HepG2 (cell line): Measurements from ENCODE around the gene MC2R. TPM values are rescaled to one million over a fixed set of nuclear protein-coding genes. Genes with fewer than 3 reads are reported as not detected.

Experiments used
- CEBPB ChIP-seq: IDR thresholded peaks from 2 replicates; pipeline ENCODE4 v1.6.1; 2011; ENCODE audit warnings: low read depth, low read length, improper control_type of control experiment, borderline replicate concordance
- EP300 ChIP-seq, 3 experiments: sonication (generic) in 1 of 3; formaldehyde crosslinking in 1 of 3; IDR thresholded peaks; 2 replicates each; pipeline versions ENCODE4 v1.5.1 to v1.6.1; 2011 to 2020; ENCODE audit warnings: low read depth in 2 of 3, low read length in 2 of 3, borderline replicate concordance in 1 of 3, improper control_type of control experiment in 1 of 3, mild to moderate bottlenecking in 1 of 3, missing genetic modification reagents in 1 of 3, moderate library complexity in 1 of 3
- FOXJ3 ChIP-seq: sonication (generic); formaldehyde crosslinking; IDR thresholded peaks from 2 replicates; pipeline ENCODE4 v1.4.0; 2020; ENCODE audit warnings: missing genetic modification reagents, mild to moderate bottlenecking, borderline replicate concordance
- GABPB1 ChIP-seq: IDR thresholded peaks from 2 replicates; pipeline ENCODE4 v1.6.1; 2016; ENCODE audit warnings: mild to moderate bottlenecking, missing genetic modification reagents, moderate library complexity, missing compliant biosample characterization
- GATAD2A ChIP-seq: IDR thresholded peaks from 2 replicates; pipeline ENCODE4 v1.6.1; 2016
- HNF4A ChIP-seq: sonication (generic); formaldehyde crosslinking; IDR thresholded peaks from 2 replicates; pipeline ENCODE4 v1.4.0; 2020; ENCODE audit warnings: missing genetic modification reagents
- MED13 ChIP-seq: sonication (generic); formaldehyde crosslinking; IDR thresholded peaks from 2 replicates; pipeline ENCODE4 v1.5.0; 2020; ENCODE audit warnings: missing genetic modification reagents
- NCOR1 ChIP-seq: fragments of 200-600 bp; sonication (generic); IDR thresholded peaks from 2 replicates; pipeline ENCODE4 v1.7.0; 2017; ENCODE audit warnings: antibody characterized with exemption, low read length, borderline replicate concordance
- PAXIP1 ChIP-seq: sonication (generic); formaldehyde crosslinking; conservative IDR thresholded peaks from 2 replicates; pipeline ENCODE4 v1.4.0; 2020; ENCODE audit warnings: mild to moderate bottlenecking, missing genetic modification reagents, moderate library complexity
- PITX1 ChIP-seq: sonication (generic); formaldehyde crosslinking; IDR thresholded peaks from 2 replicates; pipeline ENCODE4 v1.5.1; 2020; ENCODE audit warnings: mild to moderate bottlenecking, missing genetic modification reagents
- RBFOX2 ChIP-seq: fragments of 200-400 bp; formaldehyde crosslinking; IDR thresholded peaks from 2 replicates; pipeline ENCODE4 v1.6.1; 2017; ENCODE audit warnings: low read depth, mild to moderate bottlenecking, low read length
- RXRB ChIP-seq: IDR thresholded peaks from 2 replicates; pipeline ENCODE4 v1.6.1; 2016; ENCODE audit warnings: borderline replicate concordance, missing genetic modification reagents, missing compliant biosample characterization
- SALL1 ChIP-seq: sonication (generic); formaldehyde crosslinking; IDR thresholded peaks from 2 replicates; pipeline ENCODE4 v1.8.0; 2022; ENCODE audit warnings: mild to moderate bottlenecking, missing genetic modification reagents
- TRIM24 ChIP-seq: sonication (generic); formaldehyde crosslinking; IDR thresholded peaks from 2 replicates; pipeline ENCODE4 v1.8.0; 2022; ENCODE audit warnings: mild to moderate bottlenecking, missing genetic modification reagents
- XRCC5 ChIP-seq: fragments of 200-400 bp; formaldehyde crosslinking; optimal IDR thresholded peaks from 2 replicates; pipeline ENCODE3; 2017; ENCODE audit warnings: mild to moderate bottlenecking, low read length
- ZNF235 ChIP-seq: sonication (generic); formaldehyde crosslinking; IDR thresholded peaks from 2 replicates; pipeline ENCODE4 v1.8.1; 2023; ENCODE audit warnings: mild to moderate bottlenecking, missing genetic modification reagents, borderline replicate concordance
- ZNF556 ChIP-seq: sonication (generic); formaldehyde crosslinking; IDR thresholded peaks from 2 replicates; pipeline ENCODE4 v1.4.0; 2020; ENCODE audit warnings: mild to moderate bottlenecking, missing genetic modification reagents, borderline replicate concordance
- polyA plus RNA-seq, 8 experiments: library from polyadenylated mRNA; depleted of rRNA in 3 of 8; stranded (reverse) in 7 of 8; unstranded in 1 of 8; fragments of >200 nt; fragmentation: Illumina TruSeq in 4 of 8; extraction: Trizol in 4 of 8; gene quantifications; 2 replicates each; pipeline versions ENCODE4 v1.2.1 to v1.2.3, GENCODE V29; 2011 to 2016; ENCODE audit warnings: low read depth in 4 of 8, missing spikeins in 1 of 8, mixed read lengths in 1 of 8; ENCODE audit not compliant: insufficient read depth in 1 of 8
- total RNA-seq, 5 experiments: library from RNA; depleted of rRNA; stranded (reverse); fragments of >200 nt; fragmentation: Illumina TruSeq; extraction: Trizol; gene quantifications; 2 replicates each; pipeline ENCODE4 v1.2.3, GENCODE V29; 2016; ENCODE audit warnings: low read depth in 1 of 5
- TF ChIP-seq, protein P1 (sequence below): sonication (generic); formaldehyde crosslinking; IDR thresholded peaks from 2 replicates; pipeline ENCODE4 v1.4.0; 2020; ENCODE audit warnings: missing genetic modification reagents, borderline replicate concordance
- TF ChIP-seq, protein P2 (sequence below): IDR thresholded peaks from 2 replicates; pipeline ENCODE4 v1.4.0; 2020; ENCODE audit warnings: mild to moderate bottlenecking, missing genetic modification reagents

MC2R gene
- total and polyA plus RNA-seq, 2 of the 13 experiments (the other 11 are each of a cell fraction or from before 2014, with no cell fraction given) = not detected

DNA sequence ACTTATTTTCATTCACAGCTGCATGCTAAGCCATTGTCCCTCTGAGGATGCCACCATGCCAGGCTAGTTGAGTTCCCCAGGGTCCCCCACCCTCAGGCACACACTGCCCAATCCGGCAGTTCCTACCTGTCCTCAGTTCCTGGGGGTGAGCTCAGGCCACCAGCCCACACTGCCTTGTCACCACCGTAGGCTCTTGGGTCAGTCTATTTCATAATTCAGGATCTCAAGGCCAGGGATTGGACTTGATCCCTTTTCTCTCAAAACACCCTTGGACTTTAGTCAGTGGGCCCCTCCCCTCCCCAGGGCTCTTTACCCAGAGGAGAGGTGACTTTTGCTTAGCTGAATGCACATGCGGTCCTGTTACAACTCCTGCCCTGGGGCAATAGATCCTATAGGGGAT lies 18.7 kb upstream of the MC2R start (continued):
- TF ChIP-seq PAXIP1 (CRISPR knock-in tag) (peak; percentile 38; the same call in 1 of the 2 replicates), MED13 (CRISPR knock-in tag) (no peak), XRCC5 (no peak), RXRB (peak; percentile 38; the same call in 1 of the 2 replicates), RBFOX2 (no peak), TRIM24 (CRISPR knock-in tag) (peak; percentile 25; the same call in 1 of the 2 replicates), GATAD2A (CRISPR knock-in tag) (0 out of 2 replicates have a peak, but pooled peaks have one; percentile 37), PITX1 (CRISPR knock-in tag) (0 out of 2 replicates have a peak, but pooled peaks have one; percentile 18), ZNF235 (CRISPR knock-in tag) (no peak), NCOR1 (peak; percentile 42; the same call in 1 of the 2 replicates), FOXJ3 (CRISPR knock-in tag) (0 out of 2 replicates have a peak, but pooled peaks have one; percentile 24), EP300 (IDR thresholded peaks at IDR 0.05; ENCODE audit: low read depth in 2 of 2, low read length in 2 of 2) (0 out of 4 replicates have a peak, but pooled peaks of 1 of the 2 experiments have one; percentile 37), EP300 (CRISPR knock-in tag; IDR thresholded peaks at IDR 0.05; ENCODE audit: borderline replicate concordance) (no peak), GABPB1 (CRISPR knock-in tag) (peak; percentile 11; the same call in 1 of the 2 replicates), HNF4A (CRISPR knock-in tag) (peak; percentile 91), CEBPB (0 out of 2 replicates have a peak, but pooled peaks have one; percentile 3), ZNF556 (CRISPR knock-in tag) (no peak), SALL1 (CRISPR knock-in tag) (peak; percentile 64)
- TF ChIP-seq, protein P1, sequence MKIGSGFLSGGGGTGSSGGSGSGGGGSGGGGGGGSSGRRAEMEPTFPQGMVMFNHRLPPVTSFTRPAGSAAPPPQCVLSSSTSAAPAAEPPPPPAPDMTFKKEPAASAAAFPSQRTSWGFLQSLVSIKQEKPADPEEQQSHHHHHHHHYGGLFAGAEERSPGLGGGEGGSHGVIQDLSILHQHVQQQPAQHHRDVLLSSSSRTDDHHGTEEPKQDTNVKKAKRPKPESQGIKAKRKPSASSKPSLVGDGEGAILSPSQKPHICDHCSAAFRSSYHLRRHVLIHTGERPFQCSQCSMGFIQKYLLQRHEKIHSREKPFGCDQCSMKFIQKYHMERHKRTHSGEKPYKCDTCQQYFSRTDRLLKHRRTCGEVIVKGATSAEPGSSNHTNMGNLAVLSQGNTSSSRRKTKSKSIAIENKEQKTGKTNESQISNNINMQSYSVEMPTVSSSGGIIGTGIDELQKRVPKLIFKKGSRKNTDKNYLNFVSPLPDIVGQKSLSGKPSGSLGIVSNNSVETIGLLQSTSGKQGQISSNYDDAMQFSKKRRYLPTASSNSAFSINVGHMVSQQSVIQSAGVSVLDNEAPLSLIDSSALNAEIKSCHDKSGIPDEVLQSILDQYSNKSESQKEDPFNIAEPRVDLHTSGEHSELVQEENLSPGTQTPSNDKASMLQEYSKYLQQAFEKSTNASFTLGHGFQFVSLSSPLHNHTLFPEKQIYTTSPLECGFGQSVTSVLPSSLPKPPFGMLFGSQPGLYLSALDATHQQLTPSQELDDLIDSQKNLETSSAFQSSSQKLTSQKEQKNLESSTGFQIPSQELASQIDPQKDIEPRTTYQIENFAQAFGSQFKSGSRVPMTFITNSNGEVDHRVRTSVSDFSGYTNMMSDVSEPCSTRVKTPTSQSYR (CRISPR knock-in tag) = peak; percentile 14; the same call in 1 of the 2 replicates
- TF ChIP-seq, protein P2, sequence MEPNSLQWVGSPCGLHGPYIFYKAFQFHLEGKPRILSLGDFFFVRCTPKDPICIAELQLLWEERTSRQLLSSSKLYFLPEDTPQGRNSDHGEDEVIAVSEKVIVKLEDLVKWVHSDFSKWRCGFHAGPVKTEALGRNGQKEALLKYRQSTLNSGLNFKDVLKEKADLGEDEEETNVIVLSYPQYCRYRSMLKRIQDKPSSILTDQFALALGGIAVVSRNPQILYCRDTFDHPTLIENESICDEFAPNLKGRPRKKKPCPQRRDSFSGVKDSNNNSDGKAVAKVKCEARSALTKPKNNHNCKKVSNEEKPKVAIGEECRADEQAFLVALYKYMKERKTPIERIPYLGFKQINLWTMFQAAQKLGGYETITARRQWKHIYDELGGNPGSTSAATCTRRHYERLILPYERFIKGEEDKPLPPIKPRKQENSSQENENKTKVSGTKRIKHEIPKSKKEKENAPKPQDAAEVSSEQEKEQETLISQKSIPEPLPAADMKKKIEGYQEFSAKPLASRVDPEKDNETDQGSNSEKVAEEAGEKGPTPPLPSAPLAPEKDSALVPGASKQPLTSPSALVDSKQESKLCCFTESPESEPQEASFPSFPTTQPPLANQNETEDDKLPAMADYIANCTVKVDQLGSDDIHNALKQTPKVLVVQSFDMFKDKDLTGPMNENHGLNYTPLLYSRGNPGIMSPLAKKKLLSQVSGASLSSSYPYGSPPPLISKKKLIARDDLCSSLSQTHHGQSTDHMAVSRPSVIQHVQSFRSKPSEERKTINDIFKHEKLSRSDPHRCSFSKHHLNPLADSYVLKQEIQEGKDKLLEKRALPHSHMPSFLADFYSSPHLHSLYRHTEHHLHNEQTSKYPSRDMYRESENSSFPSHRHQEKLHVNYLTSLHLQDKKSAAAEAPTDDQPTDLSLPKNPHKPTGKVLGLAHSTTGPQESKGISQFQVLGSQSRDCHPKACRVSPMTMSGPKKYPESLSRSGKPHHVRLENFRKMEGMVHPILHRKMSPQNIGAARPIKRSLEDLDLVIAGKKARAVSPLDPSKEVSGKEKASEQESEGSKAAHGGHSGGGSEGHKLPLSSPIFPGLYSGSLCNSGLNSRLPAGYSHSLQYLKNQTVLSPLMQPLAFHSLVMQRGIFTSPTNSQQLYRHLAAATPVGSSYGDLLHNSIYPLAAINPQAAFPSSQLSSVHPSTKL (CRISPR knock-in tag) = peak; percentile 58; the same call in 1 of the 2 replicates
